Liver (tissue), 9 donors: ENCODE measurements around the gene TNFAIP8. TPM values are rescaled to one million over a fixed set of nuclear protein-coding genes. Genes with fewer than 3 reads are reported as not detected.

Experiments
- DNase-seq: peaks from one replicate; pipeline ENCODE4 v3.0.0-alpha.2; 2017; ENCODE audit warnings: low spot score
- H3K27ac ChIP-seq, 2 donors: one replicate each; pipeline ENCODE4 v1.7.0; 2013; ENCODE audit warnings: inconsistent platforms in 2 of 2, low read length in 2 of 2, control low read depth in 1 of 2, low read depth in 1 of 2, mild to moderate bottlenecking in 1 of 2
- H3K27me3 ChIP-seq, 4 donors: one replicate each; pipeline versions ENCODE4 v1.6.1 to v1.7.0; 2013; ENCODE audit warnings: low read length in 3 of 4, inconsistent platforms in 1 of 4, mild to moderate bottlenecking in 1 of 4, moderate library complexity in 1 of 4; ENCODE audit not compliant: control insufficient read depth in 4 of 4, insufficient read depth in 4 of 4
- H3K36me3 ChIP-seq, 4 donors: one replicate each; pipeline versions ENCODE4 v1.6.1 to v1.7.0; 2013; ENCODE audit warnings: low read length in 3 of 4, mild to moderate bottlenecking in 3 of 4, low read depth in 1 of 4, moderate library complexity in 1 of 4; ENCODE audit not compliant: control insufficient read depth in 4 of 4, insufficient read depth in 3 of 4
- H3K4me1 ChIP-seq, 4 donors: one replicate each; pipeline versions ENCODE4 v1.6.1 to v1.7.0; 2013; ENCODE audit warnings: low read length in 3 of 4, mild to moderate bottlenecking in 3 of 4, moderate library complexity in 1 of 4; ENCODE audit not compliant: control insufficient read depth in 4 of 4, insufficient read depth in 4 of 4
- H3K4me3 ChIP-seq, 3 donors: one replicate each; pipeline versions ENCODE4 v1.6.1 to v1.7.0; 2013; ENCODE audit warnings: low read length in 3 of 3, control low read depth in 1 of 3, low read depth in 1 of 3, mild to moderate bottlenecking in 1 of 3
- H3K9ac ChIP-seq, 2 donors: one replicate each; pipeline ENCODE4 v1.7.0; 2013; ENCODE audit warnings: low read length in 2 of 2, mild to moderate bottlenecking in 2 of 2, moderate library complexity in 2 of 2, control low read depth in 1 of 2, low read depth in 1 of 2
- H3K9me3 ChIP-seq, 4 donors: one replicate each; pipeline versions ENCODE4 v1.6.1 to v1.7.0; 2013; ENCODE audit warnings: low read length in 3 of 4; ENCODE audit not compliant: control insufficient read depth in 4 of 4
- ATF3 ChIP-seq: IDR thresholded peaks from 2 replicates; pipeline ENCODE4 v1.6.1; 2016; ENCODE audit warnings: antibody characterized with exemption
- CTCF ChIP-seq: fragments of 150-350 bp; IDR thresholded peaks from 2 replicates; pipeline ENCODE4 v1.5.1; 2017; ENCODE audit warnings: improper control_type of control experiment, low read depth, low read length; ENCODE audit not compliant: missing input control
- FOXA2 ChIP-seq: IDR thresholded peaks from 2 replicates; pipeline ENCODE4 v1.6.1; 2016; ENCODE audit warnings: antibody characterized with exemption
- HNF4A ChIP-seq, 2 donors: conservative IDR thresholded peaks; 2 replicates each; pipeline ENCODE4 v1.6.1; 2016; ENCODE audit warnings: antibody characterized with exemption in 2 of 2, mild to moderate bottlenecking in 2 of 2
- HNF4G ChIP-seq: IDR thresholded peaks from 2 replicates; pipeline ENCODE4 v1.6.1; 2016; ENCODE audit warnings: antibody characterized with exemption
- MAX ChIP-seq: IDR thresholded peaks from 2 replicates; pipeline ENCODE4 v1.6.1; 2016; ENCODE audit warnings: antibody characterized with exemption
- SP1 ChIP-seq: IDR thresholded peaks from 2 replicates; pipeline ENCODE4 v1.6.1; 2018; ENCODE audit warnings: antibody characterized with exemption, mild to moderate bottlenecking
- TAF1 ChIP-seq: conservative IDR thresholded peaks from 2 replicates; pipeline ENCODE4 v1.6.1; 2016; ENCODE audit warnings: antibody characterized with exemption, mild to moderate bottlenecking
- YY1 ChIP-seq: IDR thresholded peaks from 2 replicates; pipeline ENCODE4 v1.6.1; 2016; ENCODE audit warnings: antibody characterized with exemption, mild to moderate bottlenecking
- WGBS: extraction: QIAGEN DNeasy Blood & Tissue Kit; methylation state at CpG from one replicate; pipeline ENCODE4 v1.1.7; 2013; 5-methylcytosine and 5-hydroxymethylcytosine counted together
- polyA plus RNA-seq, 2 donors: library from polyadenylated mRNA; stranded (reverse) in 1 of 2; unstranded in 1 of 2; fragments of 200-250 nt in 1 of 2; fragments of >200 nt in 1 of 2; fragmentation: Nextera tagmentation in 1 of 2; extraction: Ambion mirVana in 1 of 2; gene quantifications; one replicate each; pipeline versions ENCODE4 v1.2.1 to v1.2.3, GENCODE V29; 2013 to 2015
- total RNA-seq, 2 donors: library from RNA; depleted of rRNA; stranded (reverse); fragments of >200 nt; gene quantifications; one replicate each; pipeline ENCODE4 v1.2.3, GENCODE V29; 2014
- donor health status: healthy.
- donor health status: healthy.
- donor health status: healthy.
- donor health status: healthy.
- donor health status: healthy.

The TNFAIP8 gene
- total and polyA plus RNA-seq, 4 donors = 2.6 to 28.6 (median 4.4) TPM

GRCh38 chr5:119386596-119387344, 31.0 kb downstream of the TNFAIP8 start:
- TF ChIP-seq HNF4G (no peak), HNF4A (conservative IDR thresholded peaks at IDR 0.05) (peak in 1 of 2 donors; percentile 13)
- no peak for DNase-seq
- Histone ChIP-seq H3K36me3 (no peaks in the 10 kb centered on the region), H3K27ac (no peak overlapping the region), H3K4me3 (no peak overlapping the region), H3K9ac (no peak overlapping the region), H3K4me1 (peaks cover 4 to 10% (median 7%) of the 10 kb centered on the region in 4 donors), H3K27me3 (no peaks in the 10 kb centered on the region), H3K9me3 (no peaks in the 10 kb centered on the region)
- 26% methylated on average over 6 of the region's 6 CpGs for WGBS

- no peaks in the 10 kb centered on the region for H3K27me3 ChIP-seq
- no peak overlapping the region for H3K27ac ChIP-seq
- H3K36me3 ChIP-seq = no peaks in the 10 kb centered on the region
- WGBS = 58% methylated on average over 2 of the region's 2 CpGs
- no peak overlapping the region for H3K9ac ChIP-seq
- H3K4me1 ChIP-seq = peaks cover 4 to 10% (median 7%) of the 10 kb centered on the region in 4 donors
- no peak for DNase-seq
- H3K9me3 ChIP-seq = no peaks in the 10 kb centered on the region
- no peak overlapping the region for H3K4me3 ChIP-seq
- TF ChIP-seq FOXA2 (peak; percentile 57), CTCF (no peak), TAF1 (no peak), MAX (no peak), HNF4A (conservative IDR thresholded peaks at IDR 0.05) (peak in 1 of 2 donors; percentile 35)
Observed at GRCh38 chr5:119387945-119388618, 32.3 kb downstream of the TNFAIP8 start.

- H3K9ac ChIP-seq = no peak overlapping the region
- no peaks in the 10 kb centered on the region for H3K36me3 ChIP-seq
- H3K9me3 ChIP-seq = no peaks in the 10 kb centered on the region
- 87% methylated on average over 5 of the region's 5 CpGs for WGBS
- peaks cover 4 to 10% (median 7%) of the 10 kb centered on the region in 4 donors for H3K4me1 ChIP-seq
- H3K27ac ChIP-seq = no peak overlapping the region
- no peak for TF ChIP-seq ATF3
- no peak for TF ChIP-seq HNF4A (conservative IDR thresholded peaks at IDR 0.05)
- no peak for TF ChIP-seq YY1
- TF ChIP-seq SP1 = no peak
- no peak for TF ChIP-seq HNF4G
- TF ChIP-seq MAX = no peak
- H3K4me3 ChIP-seq = no peak overlapping the region
- no peak for DNase-seq
- H3K27me3 ChIP-seq = no peaks in the 10 kb centered on the region
Observed at GRCh38 chr5:119388619-119389190, 32.9 kb downstream of the TNFAIP8 start.
